HG03066 (cell line): ENCODE data around the gene ACAD8.
"Not testable (repeated sequence)": the region's sequence is repeated elsewhere in the genome, so short reads cannot be mapped to it uniquely, and the experiment has no call there.

ENCODE experiments used
- ATAC-seq: cut with Tn5 transposase; IDR thresholded peaks from one replicate; pipeline ENCODE4 v1.9.1; 2021; ENCODE audit warnings: low read depth; ENCODE audit not compliant: unreplicated experiment

ACAD8 gene

GRCh38 chr11:134284349-134284748 is 31.0 kb downstream of the ACAD8 start:
- not testable (repeated sequence) for ATAC-seq

GRCh38 chr11:134287561-134287960 is 34.2 kb downstream of the ACAD8 start:
- no peak for ATAC-seq

GRCh38 chr11:134288486-134288885 is 35.1 kb downstream of the ACAD8 start:
- ATAC-seq, result no peak

GRCh38 chr11:134289167-134289566 is 35.8 kb downstream of the ACAD8 start:
- ATAC-seq, result no peak

GRCh38 chr11:134289789-134290188 is 36.4 kb downstream of the ACAD8 start:
- ATAC-seq, result no peak

- ATAC-seq, result no peak
Measured at GRCh38 chr11:134290646-134291045, 37.3 kb downstream of the ACAD8 start.

GRCh38 chr11:134291196-134291595 is 37.8 kb downstream of the ACAD8 start:
- ATAC-seq, result no peak

- no peak for ATAC-seq
Measured at GRCh38 chr11:134292661-134293060, 39.3 kb downstream of the ACAD8 start.

- no peak for ATAC-seq
Measured at GRCh38 chr11:134293119-134294113, 40.0 kb downstream of the ACAD8 start.

GRCh38 chr11:134294664-134295063 is 41.3 kb downstream of the ACAD8 start:
- no peak for ATAC-seq

GRCh38 chr11:134312223-134312622 is 58.9 kb downstream of the ACAD8 start:
- ATAC-seq, result no peak

GRCh38 chr11:134312807-134313206 is 59.4 kb downstream of the ACAD8 start:
- no peak for ATAC-seq

- no peak for ATAC-seq
Measured at GRCh38 chr11:134313379-134313778, 60.0 kb downstream of the ACAD8 start.

- ATAC-seq, result no peak
Measured at GRCh38 chr11:134313821-134314607, 60.6 kb downstream of the ACAD8 start.
